Right lobe of liver (tissue), 6 donors: Measurements from ENCODE around the gene KISS1R. TPM values are rescaled to one million over a fixed set of nuclear protein-coding genes. Genes with fewer than 3 reads are reported as not detected.

Source experiments
- ATAC-seq, 4 donors: fragments of 200-7000 bp; cut with Tn5 transposase; one replicate each; pipeline ENCODE4 v1.9.1; 2020; ENCODE audit warnings: mild to moderate bottlenecking in 4 of 4, moderate library complexity in 4 of 4
- DNase-seq, 3 donors: peaks; one replicate each; pipeline ENCODE4 v3.0.0-alpha.2; 2020
- H3K27ac ChIP-seq, 3 donors: fragments of 200-600 bp; one replicate each; pipeline ENCODE4 v1.8.0; 2022
- H3K27me3 ChIP-seq, 2 donors: fragments of 200-600 bp; one replicate each; pipeline ENCODE4 v1.8.0; 2022
- H3K36me3 ChIP-seq, 4 donors: fragments of 200-600 bp; sonication (generic) in 1 of 4; one replicate each; pipeline versions ENCODE4 v1.5.1 to v1.8.0; 2017 to 2022; ENCODE audit warnings: control low read depth in 1 of 4
- H3K4me1 ChIP-seq, 4 donors: fragments of 200-600 bp; sonication (generic) in 1 of 4; one replicate each; pipeline versions ENCODE4 v1.5.1 to v1.8.0; 2017 to 2022; ENCODE audit warnings: control low read depth in 1 of 4
- H3K4me3 ChIP-seq, 3 donors: fragments of 200-600 bp; one replicate each; pipeline ENCODE4 v1.8.0; 2022
- H3K9me3 ChIP-seq, 4 donors: fragments of 200-600 bp; sonication (generic) in 1 of 4; one replicate each; pipeline versions ENCODE4 v1.5.1 to v1.8.0; 2017 to 2022; ENCODE audit warnings: control low read depth in 1 of 4
- CTCF ChIP-seq, 4 donors: fragments of 200-600 bp in 3 of 4; fragments of 450-650 bp in 1 of 4; IDR thresholded peaks; one replicate each; pipeline versions ENCODE4 v1.5.1 to v1.8.0; 2016 to 2022; ENCODE audit warnings: antibody characterized with exemption in 4 of 4, mild to moderate bottlenecking in 2 of 4
- POLR2A ChIP-seq: fragments of 450-650 bp; IDR thresholded peaks from one replicate; pipeline ENCODE4 v1.6.1; 2017; ENCODE audit warnings: antibody characterized with exemption, mild to moderate bottlenecking
- WGBS: methylation state at CpG from one replicate; pipeline ENCODE4 v1.1.6; 2018; ENCODE audit warnings: low coverage, low lambda C conversion rate; ENCODE audit not compliant: insufficient coverage; ENCODE audit errors: missing lambda C conversion rate; 5-methylcytosine and 5-hydroxymethylcytosine counted together
- intact Hi-C, 2 donors: fragments of 100-400 bp; cut with DNase I; formaldehyde crosslinking; loops; one replicate each; pipeline versions ENCODE4 v1.11.2 to v1.14.1; 2022
- total RNA-seq, 6 experiments: library from RNA; depleted of rRNA in 2 of 6; stranded (reverse); fragments of >200 nt in 2 of 6; fragmentation: NEBNext Ultra II Directional in 3 of 6; extraction: Animal tissue kit (Norgen Biotek cat#: 25700) in 3 of 6; gene quantifications; one replicate each; pipeline versions ENCODE4 v1.1.0 to v1.2.4, GENCODE V29; 2016 to 2023
- donor health status: DM: no; HTN: yes; CAD: no.
- donor health status: DM: no; HTN: no; CAD: no.
- donor health status: DM: no; HTN: no; CAD: no.
- donor health status: DM: no; HTN: yes; CAD: no.
- donor health status: DM: no; HTN: yes; CAD: no.

Gene KISS1R
- total RNA-seq, 6 experiments from 2014 or later, result 0.47 TPM; not detected in 5

GRCh38 chr19:929891-930258, 12.7 kb downstream of the KISS1R start:
- TF ChIP-seq CTCF (IDR thresholded peaks at IDR 0.05) (no peak), POLR2A (no peak)
- no peak overlapping the region for H3K27ac ChIP-seq
- H3K4me3 ChIP-seq, result no peak overlapping the region
- 100% methylated on average over 1 of the region's 6 CpGs for WGBS
- H3K27me3 ChIP-seq, result no peaks in the 10 kb centered on the region
- intact Hi-C loops, result no loop called here
- ATAC-seq (no peak), DNase-seq (no peak)
- H3K36me3 ChIP-seq, result no peaks in the 10 kb centered on the region
- H3K4me1 ChIP-seq, result peaks cover 0 to 23% (median 14%) of the 10 kb centered on the region in 4 donors
- no peaks in the 10 kb centered on the region for H3K9me3 ChIP-seq

- no peaks in the 10 kb centered on the region for H3K36me3 ChIP-seq
- intact Hi-C loops, result no loop called here
- no peak overlapping the region for H3K27ac ChIP-seq
- ATAC-seq (no peak), DNase-seq (no peak)
- peaks cover 0 to 29% (median 17%) of the 10 kb centered on the region in 4 donors for H3K4me1 ChIP-seq
- 81% methylated on average over 12 of the region's 32 CpGs for WGBS
- TF ChIP-seq CTCF (IDR thresholded peaks at IDR 0.05), result no peak
- no peak for TF ChIP-seq POLR2A
- no peak overlapping the region for H3K4me3 ChIP-seq
- no peaks in the 10 kb centered on the region for H3K9me3 ChIP-seq
- H3K27me3 ChIP-seq, result no peaks in the 10 kb centered on the region
Observed at GRCh38 chr19:931860-932647, 14.9 kb downstream of the KISS1R start.

GRCh38 chr19:932648-933552, 15.8 kb downstream of the KISS1R start:
- TF ChIP-seq CTCF (IDR thresholded peaks at IDR 0.05) (no peak), POLR2A (no peak)
- peaks cover 0 to 25% (median 16%) of the 10 kb centered on the region in 4 donors for H3K4me1 ChIP-seq
- no peak overlapping the region for H3K4me3 ChIP-seq
- 48% methylated on average over 6 of the region's 54 CpGs for WGBS
- H3K36me3 ChIP-seq, result no peaks in the 10 kb centered on the region
- DNase-seq (peak in 1 of 3 donors; percentile 30), ATAC-seq (no peak)
- no peaks in the 10 kb centered on the region for H3K9me3 ChIP-seq
- H3K27ac ChIP-seq, result no peak overlapping the region
- H3K27me3 ChIP-seq, result no peaks in the 10 kb centered on the region
- intact Hi-C loops, result no loop called here

- no peak overlapping the region for H3K4me3 ChIP-seq
- DNase-seq (no peak), ATAC-seq (no peak)
- no peaks in the 10 kb centered on the region for H3K36me3 ChIP-seq
- WGBS, result 83% methylated on average over 2 of the region's 14 CpGs
- H3K27me3 ChIP-seq, result no peaks in the 10 kb centered on the region
- peaks cover 2 to 25% (median 16%) of the 10 kb centered on the region in 4 donors for H3K4me1 ChIP-seq
- H3K27ac ChIP-seq, result no peak overlapping the region
- H3K9me3 ChIP-seq, result no peaks in the 10 kb centered on the region
- no peak for TF ChIP-seq POLR2A
- TF ChIP-seq CTCF (IDR thresholded peaks at IDR 0.05), result no peak
- intact Hi-C loops, result no loop called here
Observed at GRCh38 chr19:933553-933882, 16.4 kb downstream of the KISS1R start.
